Liver (tissue), 9 donors: Measurements from ENCODE around the gene GIPC1. TPM values are rescaled to one million over a fixed set of nuclear protein-coding genes. Genes with fewer than 3 reads are reported as not detected.

Experiments
- DNase-seq: peaks from one replicate; pipeline ENCODE4 v3.0.0-alpha.2; 2017; ENCODE audit warnings: low spot score
- H3K27ac ChIP-seq, 2 donors: one replicate each; pipeline ENCODE4 v1.7.0; 2013; ENCODE audit warnings: inconsistent platforms in 2 of 2, low read length in 2 of 2, control low read depth in 1 of 2, low read depth in 1 of 2, mild to moderate bottlenecking in 1 of 2
- H3K27me3 ChIP-seq, 4 donors: one replicate each; pipeline versions ENCODE4 v1.6.1 to v1.7.0; 2013; ENCODE audit warnings: low read length in 3 of 4, inconsistent platforms in 1 of 4, mild to moderate bottlenecking in 1 of 4, moderate library complexity in 1 of 4; ENCODE audit not compliant: control insufficient read depth in 4 of 4, insufficient read depth in 4 of 4
- H3K36me3 ChIP-seq, 4 donors: one replicate each; pipeline versions ENCODE4 v1.6.1 to v1.7.0; 2013; ENCODE audit warnings: low read length in 3 of 4, mild to moderate bottlenecking in 3 of 4, low read depth in 1 of 4, moderate library complexity in 1 of 4; ENCODE audit not compliant: control insufficient read depth in 4 of 4, insufficient read depth in 3 of 4
- H3K4me1 ChIP-seq, 4 donors: one replicate each; pipeline versions ENCODE4 v1.6.1 to v1.7.0; 2013; ENCODE audit warnings: low read length in 3 of 4, mild to moderate bottlenecking in 3 of 4, moderate library complexity in 1 of 4; ENCODE audit not compliant: control insufficient read depth in 4 of 4, insufficient read depth in 4 of 4
- H3K4me3 ChIP-seq, 3 donors: one replicate each; pipeline versions ENCODE4 v1.6.1 to v1.7.0; 2013; ENCODE audit warnings: low read length in 3 of 3, control low read depth in 1 of 3, low read depth in 1 of 3, mild to moderate bottlenecking in 1 of 3
- H3K9ac ChIP-seq, 2 donors: one replicate each; pipeline ENCODE4 v1.7.0; 2013; ENCODE audit warnings: low read length in 2 of 2, mild to moderate bottlenecking in 2 of 2, moderate library complexity in 2 of 2, control low read depth in 1 of 2, low read depth in 1 of 2
- H3K9me3 ChIP-seq, 4 donors: one replicate each; pipeline versions ENCODE4 v1.6.1 to v1.7.0; 2013; ENCODE audit warnings: low read length in 3 of 4; ENCODE audit not compliant: control insufficient read depth in 4 of 4
- ATF3 ChIP-seq: IDR thresholded peaks from 2 replicates; pipeline ENCODE4 v1.6.1; 2016; ENCODE audit warnings: antibody characterized with exemption
- CTCF ChIP-seq: fragments of 150-350 bp; IDR thresholded peaks from 2 replicates; pipeline ENCODE4 v1.5.1; 2017; ENCODE audit warnings: improper control_type of control experiment, low read depth, low read length; ENCODE audit not compliant: missing input control
- FOXA1 ChIP-seq: IDR thresholded peaks from 2 replicates; pipeline ENCODE4 v1.6.1; 2016; ENCODE audit warnings: antibody characterized with exemption
- FOXA2 ChIP-seq: IDR thresholded peaks from 2 replicates; pipeline ENCODE4 v1.6.1; 2016; ENCODE audit warnings: antibody characterized with exemption
- GABPA ChIP-seq, 2 donors: IDR thresholded peaks in 1 of 2; conservative IDR thresholded peaks in 1 of 2; 2 replicates each; pipeline ENCODE4 v1.6.1; 2016; ENCODE audit warnings: antibody characterized with exemption in 2 of 2, mild to moderate bottlenecking in 1 of 2, moderate library complexity in 1 of 2
- HNF4A ChIP-seq, 2 donors: conservative IDR thresholded peaks; 2 replicates each; pipeline ENCODE4 v1.6.1; 2016; ENCODE audit warnings: antibody characterized with exemption in 2 of 2, mild to moderate bottlenecking in 2 of 2
- HNF4G ChIP-seq: IDR thresholded peaks from 2 replicates; pipeline ENCODE4 v1.6.1; 2016; ENCODE audit warnings: antibody characterized with exemption
- JUND ChIP-seq, 2 donors: IDR thresholded peaks; 2 replicates each; pipeline ENCODE4 v1.6.1; 2016; ENCODE audit warnings: antibody characterized with exemption in 2 of 2
- MAX ChIP-seq: IDR thresholded peaks from 2 replicates; pipeline ENCODE4 v1.6.1; 2016; ENCODE audit warnings: antibody characterized with exemption
- NR2F2 ChIP-seq: IDR thresholded peaks from 2 replicates; pipeline ENCODE4 v1.6.1; 2016; ENCODE audit warnings: antibody characterized with exemption
- RAD21 ChIP-seq, 2 donors: IDR thresholded peaks; 2 replicates each; pipeline ENCODE4 v1.6.1; 2016; ENCODE audit warnings: antibody characterized with exemption in 2 of 2, mild to moderate bottlenecking in 2 of 2
- REST ChIP-seq: IDR thresholded peaks from 2 replicates; pipeline ENCODE4 v1.6.1; 2016; ENCODE audit warnings: antibody characterized with exemption, mild to moderate bottlenecking
- RXRA ChIP-seq, 2 donors: IDR thresholded peaks; 2 replicates each; pipeline ENCODE4 v1.6.1; 2017 to 2018; ENCODE audit warnings: antibody characterized with exemption in 2 of 2, mild to moderate bottlenecking in 1 of 2
- SP1 ChIP-seq: IDR thresholded peaks from 2 replicates; pipeline ENCODE4 v1.6.1; 2018; ENCODE audit warnings: antibody characterized with exemption, mild to moderate bottlenecking
- TAF1 ChIP-seq: conservative IDR thresholded peaks from 2 replicates; pipeline ENCODE4 v1.6.1; 2016; ENCODE audit warnings: antibody characterized with exemption, mild to moderate bottlenecking
- ZBTB33 ChIP-seq: IDR thresholded peaks from 2 replicates; pipeline ENCODE4 v1.6.1; 2016; ENCODE audit warnings: antibody characterized with exemption
- WGBS: extraction: QIAGEN DNeasy Blood & Tissue Kit; methylation state at CpG from one replicate; pipeline ENCODE4 v1.1.7; 2013; 5-methylcytosine and 5-hydroxymethylcytosine counted together
- polyA plus RNA-seq, 2 donors: library from polyadenylated mRNA; stranded (reverse) in 1 of 2; unstranded in 1 of 2; fragments of 200-250 nt in 1 of 2; fragments of >200 nt in 1 of 2; fragmentation: Nextera tagmentation in 1 of 2; extraction: Ambion mirVana in 1 of 2; gene quantifications; one replicate each; pipeline versions ENCODE4 v1.2.1 to v1.2.3, GENCODE V29; 2013 to 2015
- total RNA-seq, 2 donors: library from RNA; depleted of rRNA; stranded (reverse); fragments of >200 nt; gene quantifications; one replicate each; pipeline ENCODE4 v1.2.3, GENCODE V29; 2014
- donor health status: healthy.
- donor health status: healthy.
- donor health status: healthy.
- donor health status: healthy.
- donor health status: healthy.

Gene GIPC1
- total and polyA plus RNA-seq, 4 donors, result 18.4 to 34.5 (median 25.5) TPM

GRCh38 chr19:14449321-14449720 lies 46.6 kb downstream of the GIPC1 start:
- 95% methylated on average over 6 of the region's 6 CpGs for WGBS
- no peak for DNase-seq
- H3K27me3 ChIP-seq, result no peaks in the 10 kb centered on the region
- no peak overlapping the region for H3K4me3 ChIP-seq
- peaks cover 10 to 41% (median 31%) of the 10 kb centered on the region in 4 donors for H3K36me3 ChIP-seq
- H3K9ac ChIP-seq, result no peak overlapping the region
- H3K9me3 ChIP-seq, result no peaks in the 10 kb centered on the region
- no peak overlapping the region for H3K27ac ChIP-seq
- no peaks in the 10 kb centered on the region for H3K4me1 ChIP-seq
- TF ChIP-seq RAD21 (IDR thresholded peaks at IDR 0.05), result no peak
- TF ChIP-seq NR2F2, result no peak
- no peak for TF ChIP-seq CTCF
- no peak for TF ChIP-seq MAX
- TF ChIP-seq TAF1, result no peak
- TF ChIP-seq ATF3, result no peak
- no peak for TF ChIP-seq SP1
- TF ChIP-seq RXRA (IDR thresholded peaks at IDR 0.05), result no peak
- no peak for TF ChIP-seq GABPA (IDR thresholded peaks at IDR 0.05 in 1 of 2, conservative IDR thresholded peaks at IDR 0.05 in 1 of 2)
- TF ChIP-seq ZBTB33, result no peak
- no peak for TF ChIP-seq FOXA2
- TF ChIP-seq FOXA1, result no peak
- TF ChIP-seq HNF4G, result no peak

GRCh38 chr19:14446336-14447036 lies 49.4 kb downstream of the GIPC1 start:
- 96% methylated on average over 10 of the region's 10 CpGs for WGBS
- Histone ChIP-seq H3K4me1 (no peaks in the 10 kb centered on the region), H3K27ac (no peak overlapping the region), H3K9me3 (no peaks in the 10 kb centered on the region), H3K4me3 (no peak overlapping the region), H3K27me3 (no peaks in the 10 kb centered on the region), H3K9ac (no peak overlapping the region), H3K36me3 (peaks cover 20 to 56% (median 40%) of the 10 kb centered on the region in 4 donors)
- TF ChIP-seq REST (no peak), JUND (IDR thresholded peaks at IDR 0.05) (no peak), NR2F2 (no peak), GABPA (IDR thresholded peaks at IDR 0.05 in 1 of 2, conservative IDR thresholded peaks at IDR 0.05 in 1 of 2) (no peak), FOXA1 (no peak), TAF1 (no peak), ATF3 (no peak), RAD21 (IDR thresholded peaks at IDR 0.05) (no peak), HNF4A (conservative IDR thresholded peaks at IDR 0.05) (no peak)
- no peak for DNase-seq
